OCI-LY7 (cell line): Measurements from ENCODE around the gene EFCAB11. TPM values are rescaled to one million over a fixed set of nuclear protein-coding genes. Genes with fewer than 3 reads are reported as not detected.
A peak's percentile ranks its signal among the peaks of the same experiment; 100 is the strongest.
"Not testable (repeated sequence)": the region's sequence is repeated elsewhere in the genome, so short reads cannot be mapped to it uniquely, and the experiment has no call there.

Experiments
- BruUV-seq: library from RNA; stranded (reverse); fragments of 400-500 nt; replicated peaks from 2 replicates; lab custom pipeline; 2021; lab: Mats Ljungman, UMichigan
- CTCF ChIA-PET: fragments of 300-600 bp; sonication (Branson Sonifier 250); formaldehyde crosslinking; loops from one replicate; lab custom pipeline; 2022; ENCODE audit warnings: antibody characterized with exemption; ENCODE audit not compliant: unreplicated experiment; lab: Charles Lee
- POLR2A ChIA-PET: fragments of 300-600 bp; sonication (Branson Sonifier 250); formaldehyde crosslinking; loops from one replicate; lab custom pipeline; 2022; ENCODE audit warnings: antibody characterized with exemption; lab: Charles Lee
- DNase-seq: peaks from one replicate; pipeline ENCODE4 v3.0.0-alpha.2; 2015; ENCODE audit warnings: low spot score
- H2AFZ ChIP-seq: fragments of 200-600 bp; sonication (generic), shearing (Covaris generic); 2 replicates; pipeline ENCODE4 v1.6.1; 2014; ENCODE audit warnings: mild to moderate bottlenecking, antibody characterized with exemption, low read length, moderate library complexity
- H3K27ac ChIP-seq: fragments of 200-600 bp; sonication (generic); 2 replicates; pipeline ENCODE4 v1.5.1; 2014; ENCODE audit warnings: mixed run types, low read depth, mild to moderate bottlenecking, moderate library complexity, low read length, inconsistent platforms; ENCODE audit not compliant: poor library complexity, severe bottlenecking
- H3K36me3 ChIP-seq: fragments of 200-600 bp; sonication (generic); 2 replicates; pipeline ENCODE4 v1.6.1; 2014; ENCODE audit warnings: mild to moderate bottlenecking, antibody characterized with exemption, low read length, moderate library complexity, mixed read lengths; ENCODE audit not compliant: insufficient read depth
- H3K4me1 ChIP-seq: fragments of 200-600 bp; sonication (generic); 2 replicates; pipeline ENCODE4 v1.5.1; 2014; ENCODE audit warnings: mild to moderate bottlenecking, low read length; ENCODE audit not compliant: insufficient read depth, poor library complexity, severe bottlenecking
- H3K4me2 ChIP-seq: fragments of 200-600 bp; sonication (generic); 2 replicates; pipeline ENCODE4 v1.6.1; 2014; ENCODE audit warnings: mild to moderate bottlenecking, low read length
- H3K4me3 ChIP-seq: fragments of 200-600 bp; sonication (generic); 2 replicates; pipeline ENCODE4 v1.5.1; 2014; ENCODE audit warnings: mild to moderate bottlenecking, low read depth, low read length; ENCODE audit not compliant: poor library complexity, severe bottlenecking
- H3K79me2 ChIP-seq: fragments of 200-600 bp; sonication (generic); 2 replicates; pipeline ENCODE4 v1.6.1; 2016; ENCODE audit warnings: low read depth, mild to moderate bottlenecking, low read length, moderate library complexity, mixed read lengths; ENCODE audit not compliant: insufficient read depth
- H3K9me2 ChIP-seq: fragments of 200-600 bp; sonication (generic); 2 replicates; pipeline ENCODE4 v1.6.1; 2016; ENCODE audit warnings: mild to moderate bottlenecking, low read length, mixed read lengths; ENCODE audit not compliant: insufficient read depth
- H3K9me3 ChIP-seq: fragments of 200-600 bp; sonication (generic); 2 replicates; pipeline ENCODE4 v1.6.1; 2014; ENCODE audit warnings: mild to moderate bottlenecking, mixed run types, low read length, mixed read lengths
- H4K20me1 ChIP-seq: fragments of 200-600 bp; sonication (generic); 2 replicates; pipeline ENCODE4 v1.6.1; 2014; ENCODE audit warnings: mild to moderate bottlenecking, antibody characterized with exemption, low read length, moderate library complexity, mixed read lengths; ENCODE audit not compliant: insufficient read depth
- EZH2phosphoT487 ChIP-seq: fragments of 200-600 bp; sonication (generic); IDR thresholded peaks from 2 replicates; pipeline ENCODE4 v1.6.1; 2018; ENCODE audit warnings: low read depth, borderline replicate concordance, mild to moderate bottlenecking, mixed run types, antibody characterized with exemption, low read length, moderate library complexity, mixed read lengths
- intact Hi-C: fragments of 100-400 bp; cut with micrococcal nuclease; formaldehyde crosslinking; loops from one replicate; pipeline ENCODE4 v1.10.0; 2022; ENCODE audit not compliant: unreplicated experiment
- total RNA-seq, 2 experiments: library from RNA; depleted of rRNA in 1 of 2; stranded (reverse); fragments of >200 nt in 1 of 2; shearing (Covaris generic) in 1 of 2; gene quantifications; 2 replicates each; pipeline ENCODE4 v1.2.3, GENCODE V29; 2014 to 2022
- TF ChIP-seq, protein P1 (sequence below): fragments of 200-600 bp; sonication (generic); conservative IDR thresholded peaks from 2 replicates; pipeline ENCODE4 v1.5.1; 2014; ENCODE audit warnings: mild to moderate bottlenecking, antibody characterized with exemption, low read length, moderate library complexity, mixed read lengths

The EFCAB11 gene
- total RNA-seq, 2 experiments from 2014 or later = 9.3 to 29.5 TPM

DNA sequence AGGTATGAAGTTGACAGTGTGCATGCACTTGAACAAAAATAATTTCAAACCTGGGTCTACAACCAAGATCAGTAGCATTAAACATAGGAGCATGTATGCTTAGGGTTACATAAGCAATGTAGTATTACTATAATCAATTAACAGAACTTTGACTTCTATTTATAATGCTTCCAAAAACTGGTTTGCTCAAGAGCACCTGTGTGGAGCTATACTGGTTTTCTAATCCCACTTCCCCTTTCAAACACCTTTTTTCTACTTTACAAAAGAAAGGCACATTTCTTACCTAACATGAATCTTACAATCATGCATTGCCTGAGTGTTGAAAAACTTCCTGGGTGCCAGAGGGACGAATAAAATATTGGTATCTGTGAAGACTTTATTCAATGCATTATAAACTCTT is 72.7 kb downstream of the EFCAB11 start:
- peaks cover 67% of the 10 kb centered on the region for H3K4me1 ChIP-seq
- peak overlapping the region; percentile 86 for H3K27ac ChIP-seq
- peaks cover 7% of the 10 kb centered on the region for H3K36me3 ChIP-seq
- intact Hi-C loops = no loop called here
- peak overlapping the region; percentile 66 for H3K4me2 ChIP-seq
- peak overlapping the region; percentile 42 for H3K4me3 ChIP-seq
- TF ChIP-seq, protein P1, sequence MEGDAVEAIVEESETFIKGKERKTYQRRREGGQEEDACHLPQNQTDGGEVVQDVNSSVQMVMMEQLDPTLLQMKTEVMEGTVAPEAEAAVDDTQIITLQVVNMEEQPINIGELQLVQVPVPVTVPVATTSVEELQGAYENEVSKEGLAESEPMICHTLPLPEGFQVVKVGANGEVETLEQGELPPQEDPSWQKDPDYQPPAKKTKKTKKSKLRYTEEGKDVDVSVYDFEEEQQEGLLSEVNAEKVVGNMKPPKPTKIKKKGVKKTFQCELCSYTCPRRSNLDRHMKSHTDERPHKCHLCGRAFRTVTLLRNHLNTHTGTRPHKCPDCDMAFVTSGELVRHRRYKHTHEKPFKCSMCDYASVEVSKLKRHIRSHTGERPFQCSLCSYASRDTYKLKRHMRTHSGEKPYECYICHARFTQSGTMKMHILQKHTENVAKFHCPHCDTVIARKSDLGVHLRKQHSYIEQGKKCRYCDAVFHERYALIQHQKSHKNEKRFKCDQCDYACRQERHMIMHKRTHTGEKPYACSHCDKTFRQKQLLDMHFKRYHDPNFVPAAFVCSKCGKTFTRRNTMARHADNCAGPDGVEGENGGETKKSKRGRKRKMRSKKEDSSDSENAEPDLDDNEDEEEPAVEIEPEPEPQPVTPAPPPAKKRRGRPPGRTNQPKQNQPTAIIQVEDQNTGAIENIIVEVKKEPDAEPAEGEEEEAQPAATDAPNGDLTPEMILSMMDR = no peak
- TF ChIP-seq EZH2phosphoT487 = no peak
- H3K9me2 ChIP-seq = no peaks in the 10 kb centered on the region
- H3K79me2 ChIP-seq = no peaks in the 10 kb centered on the region
- H3K9me3 ChIP-seq = peaks cover 13% of the 10 kb centered on the region; the same call in 1 of the 2 replicates
- CTCF ChIA-PET = no interaction called here
- POLR2A ChIA-PET = interaction anchor here (1.3 kb wide), 1 partner anchor 9 kb away, joined by 3 read pairs; no protein-coding TSS in a partner anchor
- H2AFZ ChIP-seq = peak overlapping the region; percentile 18; the same call in 1 of the 2 replicates
- DNase-seq = peak; percentile 68
- no peaks in the 10 kb centered on the region for H4K20me1 ChIP-seq
- no TSS peak for BruUV-seq

DNA sequence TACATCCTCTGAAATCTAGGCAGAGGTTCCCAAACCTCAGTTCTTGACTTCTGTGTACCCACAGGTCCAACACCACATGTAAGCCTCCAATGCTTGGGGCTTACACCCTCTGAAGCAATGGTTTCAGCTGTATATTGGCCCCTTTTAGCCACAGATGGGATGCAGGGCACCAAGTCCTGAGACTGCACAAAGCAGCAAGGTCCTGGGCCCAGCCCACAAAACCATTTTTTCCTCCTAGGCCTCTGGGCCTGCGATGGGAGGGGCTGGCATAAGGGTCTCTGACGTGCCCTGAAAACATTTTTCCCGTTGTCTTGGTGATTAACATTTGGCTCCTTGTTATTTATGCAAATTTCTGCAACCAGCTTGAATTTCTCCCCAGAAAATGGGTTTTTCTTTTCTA is 80.4 kb downstream of the EFCAB11 start:
- H3K36me3 ChIP-seq, H3K4me1 ChIP-seq, BruUV-seq, DNase-seq, POLR2A ChIA-PET, H3K27ac ChIP-seq, H4K20me1 ChIP-seq, H2AFZ ChIP-seq, CTCF ChIA-PET, intact Hi-C loops, H3K9me2 ChIP-seq, H3K79me2 ChIP-seq, H3K4me2 ChIP-seq, H3K4me3 ChIP-seq: not testable (repeated sequence)
- peaks cover 17% of the 10 kb centered on the region; the same call in 1 of the 2 replicates for H3K9me3 ChIP-seq

DNA sequence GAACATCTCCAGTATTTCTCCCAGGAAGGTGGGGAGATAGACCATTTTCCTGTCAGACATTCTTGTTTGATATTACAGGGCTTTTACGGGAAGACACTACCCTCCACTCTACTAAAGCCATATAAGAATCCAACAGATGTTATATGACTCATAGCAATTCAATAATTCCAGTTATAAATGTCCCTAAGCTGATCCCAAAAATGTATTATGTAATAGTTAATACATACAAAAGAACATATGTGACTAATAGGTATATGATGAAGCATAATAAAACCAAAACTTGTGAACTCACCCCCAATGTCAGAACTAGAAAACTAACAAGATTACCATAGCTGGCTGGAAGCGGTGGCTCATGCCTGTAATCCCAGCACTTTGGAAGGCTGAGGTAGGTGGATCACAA is 84.2 kb downstream of the EFCAB11 start:
- H3K79me2 ChIP-seq = no peaks in the 10 kb centered on the region
- ChIA-PET CTCF (no interaction called here), POLR2A (interaction anchor here (0.6 to 1.7 kb wide), 5 partner anchors 13 to 1633 kb away, joined by 3 to 8 read pairs (median 3); no protein-coding TSS in a partner anchor)
- no peak overlapping the region for H2AFZ ChIP-seq
- DNase-seq = no peak
- H3K9me2 ChIP-seq = no peaks in the 10 kb centered on the region
- TF ChIP-seq, protein P1 = no peak
- no peak for TF ChIP-seq EZH2phosphoT487
- H3K4me2 ChIP-seq = no peak overlapping the region
- BruUV-seq = no TSS peak
- no peak overlapping the region for H3K27ac ChIP-seq
- H3K4me3 ChIP-seq = no peak overlapping the region
- peaks cover 19% of the 10 kb centered on the region; the same call in 1 of the 2 replicates for H3K9me3 ChIP-seq
- intact Hi-C loops = no loop called here
- no peaks in the 10 kb centered on the region for H4K20me1 ChIP-seq
- no peaks in the 10 kb centered on the region; the same call in 1 of the 2 replicates for H3K36me3 ChIP-seq
- H3K4me1 ChIP-seq = no peaks in the 10 kb centered on the region
